ENCODE measurements around the gene ADGRE2.
"Not testable (repeated sequence)": the region's sequence is repeated elsewhere in the genome, so short reads cannot be mapped to it uniquely, and the experiment has no call there.

The ADGRE2 gene

DNA sequence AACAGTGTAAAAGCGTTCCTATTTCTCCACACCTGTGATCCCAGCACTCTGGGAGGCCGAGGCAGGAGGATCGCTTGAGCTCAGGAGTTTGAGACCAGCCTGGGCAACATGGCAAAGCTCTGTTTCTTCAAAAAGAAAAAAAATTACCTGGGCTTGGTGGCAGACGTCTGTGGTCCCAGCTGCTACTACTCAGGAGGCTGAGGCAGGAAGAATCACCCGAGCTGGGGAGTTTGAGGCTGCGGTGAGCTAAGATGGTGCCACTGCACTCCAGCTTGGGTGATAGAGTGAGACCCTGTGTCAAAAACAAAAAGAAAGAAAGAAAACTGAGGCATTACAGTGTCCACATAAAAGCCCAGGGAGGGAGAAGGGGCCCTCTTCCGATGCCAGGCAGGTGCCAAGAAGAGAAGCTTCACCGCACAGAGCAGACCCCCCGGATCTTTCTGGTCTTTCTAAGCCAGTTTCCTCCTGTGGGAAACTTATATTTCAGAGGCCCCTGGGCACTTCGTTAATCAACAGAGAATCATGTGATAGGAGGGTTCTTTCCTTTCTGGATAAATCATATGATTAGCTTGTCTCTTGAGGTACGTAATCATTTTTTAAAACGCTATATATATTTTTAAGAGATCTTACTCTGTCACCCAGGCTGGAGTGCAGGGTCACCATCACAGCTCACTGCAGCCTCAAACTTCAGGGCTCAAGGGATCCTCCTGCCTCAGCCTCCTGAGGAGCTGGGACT is at the start of gene ADGRE2:
Gene ADGRE2 (minus strand): TSS at position 451 of the 736 bp plus-strand sequence. CDS start 1,804 bp downstream, outside the sequence.
- DNase-seq = not testable (repeated sequence)

GRCh38 chr19:14826006-14826405 is 47.6 kb upstream of the ADGRE2 start:
- DNase-seq = no peak

DNA sequence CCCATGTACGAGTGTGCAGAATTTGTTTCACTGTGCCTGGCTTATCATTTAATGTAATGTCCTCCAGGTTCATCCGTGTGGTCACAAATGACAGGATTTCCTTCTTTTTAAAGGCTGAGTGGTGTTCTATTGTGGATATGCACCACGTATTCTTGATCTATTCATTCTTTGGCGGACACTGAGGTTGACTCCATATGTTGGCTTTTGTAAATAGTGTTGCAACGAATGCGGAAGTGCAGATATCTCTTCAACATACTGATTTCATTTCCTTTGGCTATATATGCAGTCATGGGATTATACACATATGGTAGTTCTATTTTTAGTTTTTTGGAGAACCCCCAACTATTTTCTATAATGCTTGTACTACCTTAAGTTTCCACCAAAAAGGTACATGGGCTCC is 43.6 kb upstream of the ADGRE2 start:
- DNase-seq = no peak

GRCh38 chr19:14818588-14818987 is 40.2 kb upstream of the ADGRE2 start:
- no peak for DNase-seq

GRCh38 chr19:14817052-14817451 is 38.7 kb upstream of the ADGRE2 start:
- DNase-seq = no peak

DNA sequence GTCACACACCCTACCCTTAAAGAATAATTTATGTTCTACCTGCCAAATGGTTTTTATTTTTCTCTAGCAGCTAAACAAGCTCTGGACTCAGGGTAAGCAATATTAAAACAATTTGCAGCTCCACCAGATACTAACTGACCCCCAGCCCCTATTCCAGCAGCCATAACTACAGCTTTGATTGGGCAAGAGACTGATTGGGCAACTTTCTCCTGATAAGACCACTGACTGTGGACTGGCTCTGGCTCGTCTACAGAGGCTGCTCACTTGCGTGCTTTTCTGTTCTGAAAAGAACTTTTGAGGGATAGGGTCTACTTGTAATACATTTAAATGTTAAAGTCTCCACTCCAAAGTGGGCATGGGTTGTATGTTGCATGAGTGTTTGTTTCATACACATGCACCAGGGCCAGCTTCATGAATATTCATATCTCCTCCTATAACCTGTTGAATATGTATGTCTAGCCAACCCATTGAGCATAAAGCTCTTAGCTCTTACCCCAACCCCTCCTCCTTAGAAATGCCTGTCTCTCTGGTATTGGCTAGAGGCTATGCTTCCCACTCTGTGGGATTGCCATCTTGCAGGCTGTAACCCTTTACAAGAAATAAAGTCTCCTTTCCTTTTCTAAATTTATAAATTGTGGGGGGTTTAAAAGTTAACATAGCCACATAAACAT is 36.8 kb upstream of the ADGRE2 start:
- DNase-seq = no peak

GRCh38 chr19:14809272-14810057 is 31.1 kb upstream of the ADGRE2 start:
- DNase-seq = no peak

DNA sequence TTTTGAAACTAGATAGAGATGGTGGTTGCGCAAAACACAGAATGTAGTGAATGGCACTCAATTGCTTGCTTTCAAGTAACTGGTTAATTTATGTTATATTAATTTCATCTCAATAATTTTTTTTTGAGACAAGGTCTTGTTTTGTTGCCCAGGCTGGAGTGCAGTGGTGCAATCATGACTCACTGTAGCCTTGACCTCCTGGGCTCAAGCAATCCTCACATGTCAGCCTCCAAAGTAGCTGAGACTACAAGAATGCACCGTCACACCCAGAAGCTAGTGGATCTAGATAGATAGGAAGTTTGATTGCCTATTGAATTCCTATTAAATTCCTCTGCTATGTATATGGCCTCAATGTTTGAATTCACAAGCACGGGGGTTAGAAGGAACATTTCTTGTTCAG is 26.4 kb upstream of the ADGRE2 start:
- no peak for DNase-seq

- DNase-seq = no peak
Measured at GRCh38 chr19:14798760-14799159, 20.4 kb upstream of the ADGRE2 start.

GRCh38 chr19:14796021-14796420 is 17.7 kb upstream of the ADGRE2 start:
- no peak for DNase-seq

DNA sequence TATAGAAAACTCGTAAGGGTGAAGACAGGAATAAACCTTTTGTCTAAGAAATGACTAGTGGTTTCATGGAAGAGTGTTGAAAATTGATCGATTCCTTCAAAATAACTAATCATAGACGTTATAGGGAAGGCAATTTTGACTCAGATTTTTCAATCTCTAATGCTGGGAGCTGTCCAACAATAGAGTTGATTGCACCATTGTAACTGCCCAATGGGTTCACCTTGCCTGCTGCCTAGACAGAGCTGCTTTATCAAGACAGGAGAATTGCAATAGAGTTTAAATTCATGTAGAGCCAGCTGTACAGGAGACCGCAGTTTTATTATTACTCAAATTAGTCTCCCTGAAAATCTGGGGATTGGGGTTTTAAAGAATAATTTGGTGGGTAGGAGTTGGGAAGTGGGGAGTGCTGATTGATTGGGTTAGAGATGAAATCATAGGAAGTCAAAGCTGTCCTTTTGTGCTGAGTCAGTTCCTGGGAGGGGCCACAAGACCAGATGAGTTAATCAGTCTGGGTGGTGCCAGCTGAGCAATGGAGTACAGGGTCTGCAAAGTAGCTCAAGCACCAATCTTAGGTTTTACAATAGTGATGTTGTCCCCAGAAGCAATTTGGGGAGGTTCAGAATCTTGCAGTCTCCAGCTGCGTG is 16.8 kb upstream of the ADGRE2 start:
- no peak for DNase-seq

- not testable (repeated sequence) for DNase-seq
Measured at GRCh38 chr19:14792250-14792649, 13.9 kb upstream of the ADGRE2 start.

DNA sequence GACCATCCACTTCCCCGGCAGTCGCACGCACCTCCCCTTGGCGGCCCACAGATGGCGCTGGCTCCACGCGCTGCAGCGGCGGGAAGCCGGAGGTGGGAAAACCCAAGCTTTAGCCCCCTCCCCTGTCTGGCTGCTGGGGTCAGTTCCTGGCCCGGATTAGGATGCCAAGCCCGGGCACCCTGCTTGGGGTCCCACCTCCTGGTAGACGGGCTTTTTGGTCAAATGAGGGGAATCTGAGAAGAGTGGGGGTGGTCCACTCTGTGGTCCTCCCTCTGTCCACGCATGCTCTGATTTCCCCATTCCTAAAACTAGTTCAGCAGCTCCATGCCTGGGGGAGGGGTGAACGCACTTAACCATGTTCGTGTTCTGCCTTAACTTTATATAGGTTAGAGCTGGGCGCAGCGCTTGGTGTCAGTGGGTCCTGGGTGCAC is 8.1 kb upstream of the ADGRE2 start:
- no peak for DNase-seq

DNA sequence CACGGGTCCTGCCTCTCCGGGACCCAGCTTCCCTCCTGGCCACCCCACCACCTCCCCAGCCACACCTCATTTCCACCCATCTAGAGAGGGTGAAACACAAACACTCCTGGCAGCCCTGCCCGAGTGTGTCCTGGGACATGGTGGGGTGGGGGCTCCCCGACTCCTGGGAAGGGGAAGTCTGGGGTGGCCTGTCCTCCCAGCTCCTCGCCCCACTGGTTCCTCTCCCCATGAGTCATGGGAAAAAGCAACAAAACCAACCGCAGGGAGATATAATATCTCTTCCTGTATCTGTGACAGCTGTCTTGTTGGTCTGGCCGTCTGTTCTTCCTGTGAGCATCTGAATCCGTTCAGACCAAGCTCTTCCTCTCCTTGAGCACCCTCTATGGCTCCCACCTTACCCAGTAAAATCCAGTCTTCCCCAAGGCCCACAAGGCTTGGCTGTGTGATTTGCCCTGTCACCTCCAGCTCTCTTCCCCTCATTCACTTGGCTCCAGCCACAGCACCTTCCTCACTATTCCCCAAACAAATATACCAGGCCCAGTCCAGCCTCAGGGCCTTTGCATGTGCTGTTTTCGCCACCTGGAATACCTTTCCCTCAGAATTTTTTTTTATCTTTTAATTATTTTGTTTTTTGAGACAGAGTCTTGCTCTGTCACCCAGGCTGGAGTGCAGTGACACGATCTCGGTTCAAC is 6.9 kb upstream of the ADGRE2 start:
- DNase-seq = not testable (repeated sequence)

- DNase-seq = not testable (repeated sequence)
Measured at GRCh38 chr19:14784730-14785101, 6.4 kb upstream of the ADGRE2 start.

DNA sequence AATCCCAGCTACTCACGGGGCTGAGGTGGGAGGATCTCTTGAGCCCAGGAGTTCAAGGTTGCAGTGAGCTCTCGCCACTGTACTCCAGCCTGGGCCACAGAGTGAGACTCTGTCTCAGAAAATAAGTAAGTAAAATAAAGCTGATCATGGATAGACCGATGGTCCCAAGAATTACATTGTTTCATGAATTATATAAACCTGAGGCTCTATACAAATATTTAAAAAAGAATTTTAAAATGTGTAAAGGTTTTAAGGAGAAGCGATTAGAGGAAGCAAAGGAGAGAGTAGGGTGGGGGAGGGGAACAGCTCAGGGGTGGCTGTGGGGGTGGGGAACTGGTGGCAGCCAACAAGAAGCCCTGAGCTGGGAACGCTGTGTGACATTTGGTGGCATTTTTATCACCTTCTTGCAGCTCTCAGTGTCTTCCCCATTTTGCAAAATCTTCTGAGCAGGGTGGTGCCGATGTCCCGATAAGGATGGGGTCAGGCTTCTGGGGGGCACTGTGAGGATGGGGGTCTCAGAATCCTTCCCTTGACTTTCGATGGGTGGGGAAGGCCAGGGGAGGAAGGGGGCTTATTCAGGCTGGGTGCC is 5.1 kb upstream of the ADGRE2 start:
- not testable (repeated sequence) for DNase-seq

GRCh38 chr19:14782626-14783409 is 4.5 kb upstream of the ADGRE2 start:
- no peak for DNase-seq

DNA sequence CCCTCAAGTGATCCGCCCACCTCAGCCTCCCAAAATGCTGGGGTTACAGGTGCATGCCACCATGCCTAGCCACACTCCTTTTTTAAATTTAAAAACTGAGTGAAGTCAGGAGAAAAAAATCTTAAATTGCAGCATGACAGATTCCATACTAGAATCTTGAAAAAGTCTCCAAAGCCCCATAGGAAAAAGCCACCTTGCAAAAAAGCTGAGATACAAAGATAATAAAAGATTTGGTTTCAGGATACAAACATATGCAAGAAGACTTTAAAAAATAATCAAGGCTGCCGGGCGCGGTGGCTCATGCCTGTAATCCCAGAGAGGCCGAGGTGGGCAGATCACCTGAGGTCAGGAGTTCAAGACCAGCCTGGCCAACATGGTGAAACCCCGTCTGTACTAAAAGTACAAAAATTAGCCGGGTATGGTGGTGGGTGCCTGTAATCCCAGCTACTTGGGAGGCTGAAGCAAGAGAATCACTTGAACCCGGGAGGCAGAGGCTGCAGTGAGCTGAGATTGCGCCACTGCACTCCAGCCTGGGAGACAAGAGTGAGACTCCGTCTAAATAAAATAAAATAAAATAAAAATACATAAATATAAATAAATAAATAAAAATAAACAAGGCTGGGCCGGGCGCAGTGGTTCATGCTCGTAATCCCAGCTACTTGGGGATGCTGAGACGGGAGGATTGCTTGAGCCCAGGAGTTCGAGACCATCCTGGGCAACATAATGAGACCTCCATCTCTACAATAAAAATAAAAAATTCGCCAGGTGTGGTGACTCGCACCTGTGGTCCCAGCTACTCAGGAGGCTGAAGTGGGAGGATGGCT is 3.6 kb upstream of the ADGRE2 start:
- not testable (repeated sequence) for DNase-seq

DNA sequence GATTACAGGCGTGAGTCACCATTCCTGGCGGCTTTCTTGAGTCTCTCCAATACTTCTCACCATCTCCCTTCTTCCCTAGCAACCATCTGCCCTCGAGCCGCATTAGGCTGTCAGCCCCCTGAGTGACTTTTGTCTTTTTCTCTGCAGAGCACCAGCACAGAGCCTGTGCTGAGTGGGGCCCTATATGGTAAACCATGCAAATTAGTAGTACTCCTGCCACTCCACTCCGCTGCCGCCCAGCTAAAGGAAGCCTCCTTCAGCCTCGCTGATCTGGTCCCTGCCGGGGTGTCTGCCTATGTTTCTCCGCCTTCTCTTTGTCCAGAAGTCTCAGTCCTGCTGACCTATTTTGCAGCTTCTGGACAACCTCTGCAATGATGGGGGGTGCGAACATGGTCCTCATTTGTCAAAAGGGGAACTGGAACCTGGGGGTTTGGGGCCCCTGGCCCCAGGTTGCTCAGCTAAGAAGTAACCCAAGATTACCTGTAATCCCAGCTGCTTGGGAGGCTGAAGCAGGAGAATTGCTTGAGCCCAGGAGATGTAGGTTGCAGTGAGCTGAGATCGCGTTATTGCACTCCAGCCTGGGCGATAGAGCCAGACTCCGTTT is 2.4 kb upstream of the ADGRE2 start:
- DNase-seq = not testable (repeated sequence)

- DNase-seq = no peak
Measured at GRCh38 chr19:14779151-14779550, 791 bp upstream of the ADGRE2 start.

Measured in NCI-H446 treated with DMSO at 0.1 percent for 48 hours (cell line).